ENCODE data around the gene GPHN. TPM values are rescaled to one million over a fixed set of nuclear protein-coding genes. Genes with fewer than 3 reads are reported as not detected.

Gene GPHN
- total and polyA plus RNA-seq, 8 donors, result 15.7 to 98.7 (median 35.7) TPM

GRCh38 chr14:67166450-67166853, 658.5 kb downstream of the GPHN start:
- TF ChIP-seq POLR2AphosphoS5 (IDR thresholded peaks at IDR 0.05) (peak in 1 of 3 donors; percentile 34), CTCF (IDR thresholded peaks at IDR 0.05) (peak in 5 of 7 experiments; percentile 64 to 82 (median 66)), POLR2A (IDR thresholded peaks at IDR 0.05) (no peak), EP300 (IDR thresholded peaks at IDR 0.05) (no peak)
- H3K27ac ChIP-seq, result no peak overlapping the region
- no peaks in the 10 kb centered on the region for H3K9me3 ChIP-seq
- H3K4me3 ChIP-seq, result no peak overlapping the region
- intact Hi-C loops (cut with DNase I; ENCODE audit: low total_unique reads), result loop anchor here (5.0 kb wide), 1 partner anchor 121 kb away; no protein-coding TSS in a partner anchor
- no peaks in the 10 kb centered on the region for H3K27me3 ChIP-seq
- WGBS, 5 donors, result 76 to 89% (median 86%) methylated on average over 5 of the region's 5 CpGs
- peak in 1 of 2 donors; percentile 77 for DNase-seq
- peaks cover 0 to 14% (median 8%) of the 10 kb centered on the region in 4 donors for H3K36me3 ChIP-seq
- no peaks in the 10 kb centered on the region for H3K4me1 ChIP-seq

GRCh38 chr14:67167420-67168109, 659.6 kb downstream of the GPHN start:
- intact Hi-C loops (cut with DNase I; ENCODE audit: low total_unique reads), result loop anchor here (5.0 kb wide), 1 partner anchor 120 kb away; no protein-coding TSS in a partner anchor
- Histone ChIP-seq H3K36me3 (peaks cover 0 to 25% (median 13%) of the 10 kb centered on the region in 4 donors), H3K4me3 (no peak overlapping the region), H3K27me3 (no peaks in the 10 kb centered on the region), H3K27ac (no peak overlapping the region), H3K9me3 (peaks cover 0 to under 1% (median 0%) of the 10 kb centered on the region in 4 donors), H3K4me1 (no peaks in the 10 kb centered on the region)
- DNase-seq, result no peak
- TF ChIP-seq EP300 (IDR thresholded peaks at IDR 0.05) (no peak), POLR2A (IDR thresholded peaks at IDR 0.05) (no peak), CTCF (IDR thresholded peaks at IDR 0.05) (no peak), POLR2AphosphoS5 (IDR thresholded peaks at IDR 0.05) (no peak)
- WGBS, 5 donors, result 87 to 98% (median 95%) methylated on average over 2 of the region's 2 CpGs

GRCh38 chr14:67168110-67168441, 660.1 kb downstream of the GPHN start:
- DNase-seq, result no peak
- no peaks in the 10 kb centered on the region for H3K4me1 ChIP-seq
- intact Hi-C loops (cut with DNase I; ENCODE audit: low total_unique reads), result loop anchor here (5.0 kb wide), 1 partner anchor 119 kb away; no protein-coding TSS in a partner anchor
- TF ChIP-seq CTCF (IDR thresholded peaks at IDR 0.05) (no peak), POLR2A (IDR thresholded peaks at IDR 0.05) (no peak), EP300 (IDR thresholded peaks at IDR 0.05) (no peak), POLR2AphosphoS5 (IDR thresholded peaks at IDR 0.05) (no peak)
- H3K9me3 ChIP-seq, result peaks cover 0 to 6% (median 2%) of the 10 kb centered on the region in 4 donors
- H3K27ac ChIP-seq, result no peak overlapping the region
- peaks cover 0 to 27% (median 13%) of the 10 kb centered on the region in 4 donors for H3K36me3 ChIP-seq
- no peaks in the 10 kb centered on the region for H3K27me3 ChIP-seq
- WGBS, 5 donors, result 81 to 100% (median 95%) methylated on average over 1 of the region's 1 CpG
- no peak overlapping the region for H3K4me3 ChIP-seq

- Histone ChIP-seq H3K9me3 (peaks cover 0 to 18% (median 14%) of the 10 kb centered on the region in 4 donors), H3K4me3 (no peak overlapping the region), H3K4me1 (no peaks in the 10 kb centered on the region), H3K36me3 (peaks cover 0 to 27% (median 13%) of the 10 kb centered on the region in 4 donors), H3K27me3 (no peaks in the 10 kb centered on the region), H3K27ac (no peak overlapping the region)
- TF ChIP-seq EP300 (IDR thresholded peaks at IDR 0.05), result no peak
- TF ChIP-seq POLR2A (IDR thresholded peaks at IDR 0.05), result no peak
- no peak for TF ChIP-seq CTCF (IDR thresholded peaks at IDR 0.05)
- TF ChIP-seq POLR2AphosphoS5 (IDR thresholded peaks at IDR 0.05), result no peak
- 19 to 28% (median 21%) methylated on average over 1 of the region's 1 CpG for WGBS, 5 donors
- intact Hi-C loops (cut with DNase I; ENCODE audit: low total_unique reads), result no loop called here
- no peak for DNase-seq
Observed at GRCh38 chr14:67170660-67171059, 662.7 kb downstream of the GPHN start.
